Activated CD4-positive, alpha-beta memory T cell treated with anti-CD3 and anti-CD28 coated beads for 36 hours (primary cell): ENCODE results near the gene ERP27. TPM values are rescaled to one million over a fixed set of nuclear protein-coding genes. Genes with fewer than 3 reads are reported as not detected.
A peak's percentile ranks its signal among the peaks of the same experiment; 100 is the strongest.

ENCODE experiments used
- CTCF ChIA-PET: fragments of 350-600 bp; sonication (Branson Sonifier 250); formaldehyde crosslinking; loops from one replicate; lab custom pipeline; 2021; ENCODE audit warnings: antibody characterized with exemption, inconsistent platforms; lab: Charles Lee
- POLR2A ChIA-PET: fragments of 350-600 bp; sonication (Branson Sonifier 250); formaldehyde crosslinking; loops from one replicate; lab custom pipeline; 2021; ENCODE audit warnings: antibody characterized with exemption; lab: Charles Lee
- DNase-seq: peaks from one replicate; pipeline ENCODE4 v3.0.0-alpha.2; 2020
- H3K27ac Mint-ChIP-seq: one replicate; pipeline ENCODE4 v1.8.0; 2021; ENCODE audit warnings: mixed read lengths
- H3K27me3 Mint-ChIP-seq: one replicate; pipeline ENCODE4 v1.8.0; 2021; ENCODE audit warnings: mixed read lengths
- H3K36me3 Mint-ChIP-seq: one replicate; pipeline ENCODE4 v1.8.0; 2021; ENCODE audit warnings: mixed read lengths
- H3K4me1 Mint-ChIP-seq: one replicate; pipeline ENCODE4 v1.8.0; 2021; ENCODE audit warnings: low read depth, mixed read lengths
- H3K4me3 Mint-ChIP-seq: one replicate; pipeline ENCODE4 v1.8.0; 2021; ENCODE audit warnings: mild to moderate bottlenecking, mixed read lengths
- H3K9me3 Mint-ChIP-seq: one replicate; pipeline ENCODE4 v1.8.0; 2021; ENCODE audit warnings: mixed read lengths
- intact Hi-C: fragments of 100-400 bp; cut with micrococcal nuclease; formaldehyde crosslinking; loops from one replicate; pipeline ENCODE4 v1.15.1; 2023
- total RNA-seq, 2 experiments: library from RNA; stranded (reverse); gene quantifications; one replicate each; pipeline ENCODE4 v1.2.3, GENCODE V29; 2021

Gene ERP27
- total RNA-seq, 2 experiments from 2014 or later, result 1.5 to 2.5 TPM

- no peak within 1 kb of the TSS for H3K27ac Mint-ChIP-seq
- POLR2A ChIA-PET, result interaction anchor here (2.6 kb wide), 1 partner anchor 11 kb away, joined by 7 read pairs; the partner anchor contains the start of gene ARHGDIB
- intact Hi-C loops, result no loop called here
Measured at GRCh38 chr12:14972816-14973215, 34.5 kb upstream of the ERP27 start, which contains the start of gene PDE6H. TSS of gene PDE6H (plus strand) at chr12:14973042. CDS start at chr12:14978013, 4,971 bp downstream.

GRCh38 chr12:14970473-14970872, 32.1 kb upstream of the ERP27 start:
- H3K4me3 Mint-ChIP-seq, result no peak overlapping the region
- no peaks in the 10 kb centered on the region for H3K27me3 Mint-ChIP-seq
- no peaks in the 10 kb centered on the region for H3K36me3 Mint-ChIP-seq
- ChIA-PET CTCF (no interaction called here), POLR2A (no interaction called here)
- H3K4me1 Mint-ChIP-seq, result peaks cover 38% of the 10 kb centered on the region
- DNase-seq, result no peak
- H3K27ac Mint-ChIP-seq, result no peak overlapping the region
- H3K9me3 Mint-ChIP-seq, result no peaks in the 10 kb centered on the region
- intact Hi-C loops, result no loop called here

More at GRCh38 chr12:14972816-14973215, 34.5 kb upstream of the ERP27 start, which contains the start of gene PDE6H:
- H3K36me3 Mint-ChIP-seq, result no peaks in the 10 kb centered on the region
- H3K27me3 Mint-ChIP-seq, result no peaks in the 10 kb centered on the region
- DNase-seq, result no peak
- H3K9me3 Mint-ChIP-seq, result no peaks in the 10 kb centered on the region
- CTCF ChIA-PET, result no interaction called here
- H3K4me1 Mint-ChIP-seq, result peaks cover 26% of the 10 kb centered on the region
- no peak within 1 kb of the TSS for H3K4me3 Mint-ChIP-seq

- intact Hi-C loops, result no loop called here
- Mint-ChIP-seq H3K27me3 (no peaks in the 10 kb centered on the region), H3K9me3 (no peaks in the 10 kb centered on the region), H3K36me3 (no peaks in the 10 kb centered on the region), H3K27ac (no peak overlapping the region), H3K4me3 (no peak overlapping the region), H3K4me1 (peaks cover 56% of the 10 kb centered on the region)
- CTCF ChIA-PET, result interaction anchor here (1.7 kb wide), 1 partner anchor 10 kb away, joined by 4 read pairs; no protein-coding TSS in a partner anchor
- POLR2A ChIA-PET, result no interaction called here
- DNase-seq, result no peak
Measured at GRCh38 chr12:14968478-14968877, 30.1 kb upstream of the ERP27 start.

GRCh38 chr12:14965221-14965620, 26.9 kb upstream of the ERP27 start:
- Mint-ChIP-seq H3K27me3 (no peaks in the 10 kb centered on the region), H3K36me3 (peaks cover 8% of the 10 kb centered on the region), H3K4me1 (peaks cover 48% of the 10 kb centered on the region), H3K27ac (peak overlapping the region; percentile 85), H3K4me3 (no peak overlapping the region), H3K9me3 (no peaks in the 10 kb centered on the region)
- CTCF ChIA-PET, result no interaction called here
- POLR2A ChIA-PET, result interaction anchor here (0.9 kb wide), 1 partner anchor 191 kb away, joined by 3 read pairs; a partner anchor contains a TSS
- intact Hi-C loops, result no loop called here
- no peak for DNase-seq

- ChIA-PET POLR2A (interaction anchor here (0.9 to 1.0 kb wide), 2 partner anchors 190 to 194 kb away, joined by 3 read pairs; a partner anchor contains a TSS), CTCF (interaction anchor here (1.5 kb wide), 1 partner anchor 161 kb away, joined by 3 read pairs; the partner anchor contains the start of genes C12orf60 and WBP11)
- peak overlapping the region; percentile 85 for H3K27ac Mint-ChIP-seq
- H3K4me3 Mint-ChIP-seq, result no peak overlapping the region
- H3K9me3 Mint-ChIP-seq, result no peaks in the 10 kb centered on the region
- H3K4me1 Mint-ChIP-seq, result peaks cover 41% of the 10 kb centered on the region
- H3K27me3 Mint-ChIP-seq, result no peaks in the 10 kb centered on the region
- H3K36me3 Mint-ChIP-seq, result peaks cover 14% of the 10 kb centered on the region
- DNase-seq, result no peak
- intact Hi-C loops, result loop anchor here (5.0 kb wide), 2 partner anchors 598 to 707 kb away; no protein-coding TSS in a partner anchor
Measured at GRCh38 chr12:14964406-14964805, 26.1 kb upstream of the ERP27 start.

- ChIA-PET CTCF (interaction anchor here (1.5 to 2.6 kb wide), 2 partner anchors 160 to 194 kb away, joined by 3 to 14 read pairs; partner anchors contain the start of genes C12orf60 and WBP11), POLR2A (interaction anchor here (1.0 to 2.6 kb wide), 3 partner anchors 13 to 193 kb away, joined by 5 to 19 read pairs (median 11); a partner anchor contains a TSS)
- intact Hi-C loops, result loop anchor here (2.0 to 5.0 kb wide), 3 partner anchors 15 to 706 kb away; no protein-coding TSS in a partner anchor
- Mint-ChIP-seq H3K36me3 (peaks cover 20% of the 10 kb centered on the region), H3K27me3 (no peaks in the 10 kb centered on the region), H3K4me1 (peaks cover 39% of the 10 kb centered on the region), H3K9me3 (no peaks in the 10 kb centered on the region), H3K4me3 (peak overlapping the region; percentile 45), H3K27ac (peak overlapping the region; percentile 85)
- no peak for DNase-seq
Measured at GRCh38 chr12:14963520-14963919, 25.2 kb upstream of the ERP27 start.

- Mint-ChIP-seq H3K4me3 (peak overlapping the region; percentile 88), H3K27me3 (no peaks in the 10 kb centered on the region), H3K27ac (peak overlapping the region; percentile 96), H3K4me1 (peaks cover 42% of the 10 kb centered on the region), H3K9me3 (no peaks in the 10 kb centered on the region), H3K36me3 (peaks cover 24% of the 10 kb centered on the region)
- DNase-seq, result no peak
- ChIA-PET CTCF (interaction anchor here (2.6 kb wide), 1 partner anchor 193 kb away, joined by 14 read pairs; a partner anchor contains a TSS), POLR2A (interaction anchor here (1.0 to 2.6 kb wide), 6 partner anchors 10 to 192 kb away, joined by 5 to 19 read pairs (median 8); partner anchors contain the start of genes C12orf60, PDE6H and WBP11)
- intact Hi-C loops, result loop anchor here (2.0 to 5.0 kb wide), 3 partner anchors 14 to 705 kb away; no protein-coding TSS in a partner anchor
Measured at GRCh38 chr12:14962797-14963196, 24.5 kb upstream of the ERP27 start.

- Mint-ChIP-seq H3K27me3 (no peaks in the 10 kb centered on the region), H3K9me3 (no peaks in the 10 kb centered on the region), H3K36me3 (peaks cover 26% of the 10 kb centered on the region), H3K4me3 (peak overlapping the region; percentile 88), H3K4me1 (peaks cover 40% of the 10 kb centered on the region), H3K27ac (peak overlapping the region; percentile 96)
- ChIA-PET POLR2A (interaction anchor here (0.8 to 2.6 kb wide), 10 partner anchors 10 to 192 kb away, joined by 3 to 19 read pairs (median 6); partner anchors contain the start of genes C12orf60, PDE6H and WBP11), CTCF (interaction anchor here (0.9 to 2.6 kb wide), 5 partner anchors 10 to 192 kb away, joined by 4 to 14 read pairs (median 4); a partner anchor contains a TSS)
- intact Hi-C loops, result loop anchor here (2.0 to 5.0 kb wide), 3 partner anchors 13 to 705 kb away; no protein-coding TSS in a partner anchor
- DNase-seq, result no peak
Measured at GRCh38 chr12:14962153-14962539, 23.8 kb upstream of the ERP27 start.

- H3K27ac Mint-ChIP-seq, result peak within 1 kb of the TSS; percentile 96
- DNase-seq, result peak; percentile 86
- H3K4me1 Mint-ChIP-seq, result peaks cover 45% of the 10 kb centered on the region
- peak within 1 kb of the TSS; percentile 88 for H3K4me3 Mint-ChIP-seq
- ChIA-PET CTCF (interaction anchor here (0.7 to 2.6 kb wide), 6 partner anchors 9 to 192 kb away, joined by 3 to 14 read pairs (median 4); partner anchors contain the start of gene ERP27), POLR2A (interaction anchor here (0.7 to 2.6 kb wide), 11 partner anchors 10 to 191 kb away, joined by 3 to 19 read pairs (median 6); partner anchors contain the start of genes C12orf60, PDE6H and WBP11)
- H3K27me3 Mint-ChIP-seq, result no peaks in the 10 kb centered on the region
- peaks cover 26% of the 10 kb centered on the region for H3K36me3 Mint-ChIP-seq
- intact Hi-C loops, result loop anchor here (1.0 to 5.0 kb wide), 8 partner anchors 9 to 704 kb away; partner anchors contain the start of genes C12orf60 and WBP11
- no peaks in the 10 kb centered on the region for H3K9me3 Mint-ChIP-seq
Measured at GRCh38 chr12:14961466-14962152, 23.3 kb upstream of the ERP27 start, which contains the start of gene ARHGDIB. TSS of gene ARHGDIB (minus strand) at chr12:14961601. CDS start at chr12:14950712, 10,889 bp downstream.

- H3K27ac Mint-ChIP-seq, result peak overlapping the region; percentile 96
- H3K27me3 Mint-ChIP-seq, result no peaks in the 10 kb centered on the region
- peaks cover 43% of the 10 kb centered on the region for H3K4me1 Mint-ChIP-seq
- peak overlapping the region; percentile 88 for H3K4me3 Mint-ChIP-seq
- intact Hi-C loops, result loop anchor here (1.0 to 5.0 kb wide), 7 partner anchors 9 to 704 kb away; partner anchors contain the start of genes C12orf60 and WBP11
- DNase-seq, result peak; percentile 49
- peaks cover 26% of the 10 kb centered on the region for H3K36me3 Mint-ChIP-seq
- ChIA-PET POLR2A (interaction anchor here (1.1 to 3.7 kb wide), 11 partner anchors 10 to 190 kb away, joined by 3 to 19 read pairs (median 7); partner anchors contain the start of genes C12orf60, PDE6H and WBP11), CTCF (interaction anchor here (0.7 to 2.6 kb wide), 4 partner anchors 8 to 191 kb away, joined by 3 to 14 read pairs (median 6); partner anchors contain the start of gene ERP27)
- H3K9me3 Mint-ChIP-seq, result no peaks in the 10 kb centered on the region
Measured at GRCh38 chr12:14960548-14961465, 22.5 kb upstream of the ERP27 start.
